GM19328 (cell line): ENCODE data around the gene STK33.

Experiments used
- ATAC-seq: cut with Tn5 transposase; IDR thresholded peaks from one replicate; pipeline ENCODE4 v1.9.1; 2021; ENCODE audit warnings: mild to moderate bottlenecking, moderate library complexity; ENCODE audit not compliant: unreplicated experiment

The STK33 gene

DNA sequence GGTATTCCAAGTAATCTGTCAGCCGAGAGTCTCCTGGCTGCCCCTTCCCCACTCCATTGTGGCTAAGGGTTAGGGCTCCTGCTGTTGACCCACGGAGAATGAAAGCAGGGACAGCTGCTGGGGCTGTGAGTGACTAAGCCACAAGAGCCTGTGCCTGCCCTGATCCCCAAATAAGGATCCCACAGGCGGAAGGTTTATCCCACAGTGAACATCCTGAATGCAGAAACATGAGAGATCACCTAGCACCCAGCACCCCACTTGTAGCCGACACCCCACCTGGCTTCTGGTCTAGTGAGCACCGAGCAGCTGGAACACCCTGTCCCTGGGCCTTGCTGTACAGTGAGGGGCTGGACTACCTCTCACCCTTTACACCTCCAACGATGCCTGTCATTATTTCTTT lies 212.7 kb downstream of the STK33 start:
- no peak for ATAC-seq

GRCh38 chr11:8375932-8376331 lies 218.1 kb downstream of the STK33 start:
- no peak for ATAC-seq

DNA sequence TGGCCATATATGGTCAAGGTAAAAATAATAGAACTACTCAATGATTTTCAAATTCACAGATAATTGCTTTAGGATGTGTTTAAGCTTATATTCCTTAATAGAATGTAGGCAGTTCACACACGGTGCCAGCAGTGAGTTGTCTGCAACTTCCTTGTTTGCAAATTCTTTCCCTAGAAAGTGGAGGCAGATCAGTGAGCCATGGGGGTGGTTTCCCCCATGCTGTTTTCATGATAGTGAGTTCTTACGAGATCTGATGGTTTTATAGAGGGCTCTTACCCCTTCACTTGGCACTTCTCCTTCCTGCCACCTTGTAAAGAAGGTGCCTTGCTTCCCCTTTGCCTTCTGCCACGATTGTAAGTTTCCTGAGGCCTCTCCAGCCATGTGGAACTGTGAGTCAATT lies 218.6 kb downstream of the STK33 start:
- ATAC-seq: no peak

DNA sequence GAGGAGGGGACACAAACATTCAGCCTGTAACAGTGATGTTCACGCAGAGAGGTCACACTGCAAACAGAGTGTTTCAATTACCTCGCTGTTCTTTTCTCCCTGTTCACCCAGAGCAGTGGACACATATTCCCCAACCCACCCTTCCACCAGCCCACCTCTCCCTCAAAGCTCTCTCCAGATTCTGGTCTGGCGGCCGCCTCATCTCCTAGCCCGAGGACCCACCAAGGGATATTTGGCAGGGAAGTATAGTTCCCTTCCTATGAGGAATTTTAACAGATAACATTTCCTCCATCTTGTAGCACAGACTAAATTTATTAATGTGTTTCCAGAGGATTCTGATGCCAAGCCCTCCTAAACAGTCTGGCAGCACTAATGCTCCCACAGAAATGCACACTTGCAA lies 219.3 kb downstream of the STK33 start:
- ATAC-seq: no peak

GRCh38 chr11:8373519-8374432 lies 220.3 kb downstream of the STK33 start:
- ATAC-seq: no peak

DNA sequence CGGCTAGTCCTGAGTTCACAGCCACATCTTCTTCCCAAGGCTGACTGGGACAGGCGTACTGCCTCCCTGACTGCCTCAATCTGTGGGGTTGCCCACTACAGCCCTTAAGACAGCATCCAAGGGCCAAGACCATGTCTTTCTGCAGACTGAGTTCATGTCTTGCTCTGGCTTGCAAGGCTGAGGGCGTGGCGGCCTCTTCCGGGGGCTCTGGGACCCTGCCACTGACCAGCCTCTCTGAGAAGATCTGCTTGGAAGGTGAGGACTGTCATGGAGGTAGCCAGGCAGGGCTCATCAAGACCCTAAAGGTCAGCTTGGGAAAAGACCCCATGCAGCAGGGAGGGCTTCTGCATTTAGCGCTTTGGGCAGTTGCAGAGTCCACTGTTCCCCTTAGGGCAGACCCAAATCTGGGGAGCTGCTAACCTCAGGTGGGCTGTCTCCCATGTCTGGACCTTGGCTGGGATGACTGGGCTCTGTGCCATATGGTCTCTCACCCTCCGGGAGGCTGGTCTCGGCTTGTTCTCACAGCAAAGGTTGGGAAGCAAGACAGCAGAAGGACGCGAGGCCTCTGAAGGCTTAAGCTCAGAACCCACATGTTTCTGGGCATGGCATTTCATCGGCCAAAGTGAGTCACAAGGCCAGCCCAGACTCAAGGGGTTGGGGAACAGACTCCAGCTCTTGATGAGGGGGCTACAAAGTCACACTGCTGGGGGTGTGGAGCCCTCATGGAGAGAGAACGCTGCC lies 221.2 kb downstream of the STK33 start:
- no peak for ATAC-seq

DNA sequence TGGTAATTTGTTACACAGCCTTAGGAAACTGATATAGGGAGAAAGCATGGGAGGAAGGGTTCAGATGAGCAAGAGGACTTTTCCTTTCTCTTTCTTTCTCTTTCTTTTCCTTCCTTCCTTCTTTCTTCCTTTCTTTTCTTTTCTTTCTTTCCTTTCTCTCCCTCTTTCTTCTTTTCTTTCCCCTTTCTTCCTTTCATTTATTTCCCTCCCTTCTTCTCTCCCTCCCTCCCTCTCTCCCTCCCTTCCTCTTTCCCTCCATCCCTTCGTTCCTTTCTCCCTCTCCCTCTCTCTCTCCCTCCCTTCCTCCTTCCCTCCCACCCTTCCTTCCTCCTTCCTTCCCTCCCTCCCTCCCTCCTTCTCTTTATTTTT lies 222.5 kb downstream of the STK33 start:
- ATAC-seq: no peak

- no peak for ATAC-seq
Observed at GRCh38 chr11:8370812-8371515, 223.1 kb downstream of the STK33 start.

GRCh38 chr11:8369592-8370205 lies 224.3 kb downstream of the STK33 start:
- ATAC-seq: no peak

GRCh38 chr11:8368772-8369171 lies 225.3 kb downstream of the STK33 start:
- ATAC-seq: no peak

GRCh38 chr11:8368194-8368593 lies 225.8 kb downstream of the STK33 start:
- no peak for ATAC-seq

GRCh38 chr11:8366316-8366715 lies 227.7 kb downstream of the STK33 start:
- ATAC-seq: no peak

DNA sequence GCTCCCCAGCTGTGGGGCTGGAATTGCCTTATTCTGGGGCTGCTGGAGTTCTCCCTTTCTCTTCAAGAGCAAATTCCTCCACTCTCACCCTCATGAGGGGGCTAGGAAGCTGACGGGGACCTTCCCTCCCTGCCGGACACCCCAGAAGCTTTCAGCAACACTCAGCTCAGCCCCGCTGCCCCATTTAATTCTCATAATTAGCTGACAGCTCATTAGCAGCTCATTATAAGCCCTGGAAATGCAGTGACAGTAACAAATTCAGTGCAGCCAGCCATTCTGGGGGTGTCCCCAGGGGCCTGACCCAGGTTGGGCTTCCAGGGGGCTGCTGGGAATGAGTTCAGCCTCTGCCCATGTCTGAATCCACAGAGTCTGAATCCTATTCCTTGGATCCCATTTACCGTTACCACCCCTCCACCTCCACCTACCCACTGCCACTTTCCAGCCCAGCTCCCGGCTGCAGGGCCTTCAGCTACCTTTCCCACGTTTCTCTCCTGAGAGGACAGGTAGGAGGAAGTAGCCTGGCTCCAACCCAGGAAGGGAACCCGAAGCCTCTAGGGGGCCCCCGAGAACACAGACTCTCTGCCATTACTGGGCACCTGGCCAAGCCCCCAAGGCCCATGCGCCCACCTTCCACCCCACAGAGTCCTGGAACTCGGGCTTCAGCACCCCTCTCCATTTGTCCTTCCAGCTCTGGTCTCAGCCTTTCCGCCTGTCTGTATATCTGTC lies 228.6 kb downstream of the STK33 start:
- no peak for ATAC-seq

- ATAC-seq: no peak
Observed at GRCh38 chr11:8363921-8364320, 230.1 kb downstream of the STK33 start.

GRCh38 chr11:8362899-8363298 lies 231.1 kb downstream of the STK33 start:
- no peak for ATAC-seq

DNA sequence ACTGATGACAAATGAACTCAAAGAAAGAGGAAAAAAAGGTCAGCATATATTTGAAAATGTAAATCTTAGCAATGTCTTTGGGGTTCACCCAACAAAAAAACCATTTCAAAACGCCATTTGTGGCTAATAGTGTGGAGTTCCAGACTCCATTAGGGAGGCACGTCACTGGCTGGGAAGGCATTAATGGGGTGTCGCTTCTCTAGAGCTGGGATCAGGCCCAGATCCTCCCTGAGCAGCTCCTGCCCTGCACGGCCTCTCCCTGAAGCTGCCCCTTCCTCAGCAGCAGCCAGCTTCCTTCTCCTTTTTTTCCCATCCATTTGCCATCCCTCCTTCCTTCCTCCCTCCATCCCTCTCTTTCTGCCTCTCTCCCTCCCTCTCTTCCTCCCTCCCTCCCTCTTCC lies 231.5 kb downstream of the STK33 start:
- no peak for ATAC-seq

- ATAC-seq: no peak
Observed at GRCh38 chr11:8361664-8362210, 232.3 kb downstream of the STK33 start.

DNA sequence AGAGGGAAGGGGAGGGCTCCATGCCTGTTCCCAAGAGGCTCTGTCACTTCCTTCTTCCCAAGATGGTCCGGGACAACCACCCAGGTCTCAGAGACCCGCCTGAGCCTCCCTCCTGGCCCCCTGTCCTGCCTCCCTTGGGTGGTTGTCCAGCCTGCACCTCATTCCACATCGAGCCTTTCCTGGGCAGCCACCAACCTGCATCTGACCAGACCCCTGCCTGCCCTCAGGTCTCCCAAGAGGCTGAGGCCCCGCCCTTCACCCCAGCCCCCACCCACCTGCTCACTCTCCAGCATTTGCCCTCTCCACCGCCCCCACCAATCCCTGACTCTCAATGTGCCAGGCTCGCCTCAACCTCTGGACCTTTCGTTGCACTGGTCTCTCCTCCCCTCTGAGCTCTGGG lies 232.8 kb downstream of the STK33 start:
- no peak for ATAC-seq

- ATAC-seq: no peak
Observed at GRCh38 chr11:8360086-8360828, 233.8 kb downstream of the STK33 start.

DNA sequence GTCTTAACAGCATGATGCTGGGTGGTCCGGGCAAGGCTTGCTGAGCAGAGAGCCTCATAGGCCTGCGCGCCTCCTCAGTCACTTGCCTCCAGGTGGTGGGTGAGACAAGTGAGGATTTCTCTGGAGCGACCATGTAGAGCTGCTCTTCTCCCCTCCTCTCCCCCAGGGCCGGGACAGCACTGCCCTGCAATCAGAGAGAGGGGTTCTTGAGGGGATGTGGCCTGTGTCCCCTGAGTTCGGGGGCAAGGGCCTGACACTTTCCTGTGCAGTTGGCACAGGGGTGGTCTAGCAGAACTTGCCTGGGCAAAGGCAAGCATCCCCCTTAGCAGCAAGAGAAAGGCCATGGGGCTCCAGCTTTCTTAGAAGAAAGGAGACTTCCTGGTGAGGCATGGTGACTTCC lies 234.5 kb downstream of the STK33 start:
- ATAC-seq: no peak
